A549 (cell line): Measurements from ENCODE around the gene RBBP5. TPM values are rescaled to one million over a fixed set of nuclear protein-coding genes. Genes with fewer than 3 reads are reported as not detected.
A peak's percentile ranks its signal among the peaks of the same experiment; 100 is the strongest.

Experiments used
- ATAC-seq, 2 experiments: fragments of 200-7000 bp in 1 of 2; fragments of >200 bp in 1 of 2; cut with Nextera tagmentation in 1 of 2; cut with Tn5 transposase in 1 of 2; 3 replicates each; pipeline versions ENCODE4 v1.8.0 to v1.9.1; 2018 to 2020; ENCODE audit warnings: mild to moderate bottlenecking in 1 of 2, moderate library complexity in 1 of 2
- CTCF ChIA-PET: fragments of 300-600 bp; sonication (Branson Sonifier 250); formaldehyde crosslinking; extraction: SDS; loops from one replicate; lab custom pipeline; 2021; ENCODE audit warnings: antibody characterized with exemption, inconsistent platforms; lab: Yijun Ruan, JAX
- POLR2A ChIA-PET: fragments of 350-600 bp; formaldehyde crosslinking; extraction: SDS; loops from one replicate; lab custom pipeline; 2021; ENCODE audit warnings: antibody characterized with exemption, inconsistent platforms; lab: Yijun Ruan, JAX
- DNase-seq, 2 experiments: peaks; one replicate each; pipeline versions ENCODE4 v3.0.0 to v3.0.0-alpha.2; 2011 to 2016; ENCODE audit warnings: low read depth in 1 of 2, low spot score in 1 of 2
- FAIRE-seq: peaks from 2 replicates; lab custom pipeline; 2011; peaks lifted over from hg19 to GRCh38; lab: Jason Lieb, UNC
- H3K27ac ChIP-seq, 2 experiments: fragments of >200 bp; sonication (Bioruptor Twin); formaldehyde crosslinking; 3 replicates each; pipeline ENCODE4 v1.5.1; 2016 to 2017
- H3K4me1 ChIP-seq: fragments of >200 bp; sonication (Bioruptor Twin); formaldehyde crosslinking; 3 replicates; pipeline ENCODE4 v1.6.1; 2016
- H3K4me2 ChIP-seq: fragments of >200 bp; sonication (Bioruptor Twin); formaldehyde crosslinking; 3 replicates; pipeline ENCODE4 v1.6.1; 2016
- H3K4me3 ChIP-seq: fragments of >200 bp; sonication (Bioruptor Twin); formaldehyde crosslinking; 3 replicates; pipeline ENCODE4 v1.5.1; 2016
- H3K9me3 ChIP-seq: fragments of >200 bp; sonication (Bioruptor Twin); formaldehyde crosslinking; 3 replicates; pipeline ENCODE4 v1.6.1; 2016
- CBX8 ChIP-seq: fragments of 200-600 bp; sonication (generic); IDR thresholded peaks from 2 replicates; pipeline ENCODE4 v1.6.1; 2016
- EHMT2 ChIP-seq: fragments of 200-600 bp; sonication (generic); IDR thresholded peaks from 2 replicates; pipeline ENCODE4 v1.6.1; 2016; ENCODE audit warnings: antibody characterized with exemption, low read depth, mild to moderate bottlenecking, moderate library complexity
- ESRRA ChIP-seq: fragments of 150-350 bp; IDR thresholded peaks from 2 replicates; pipeline ENCODE4 v1.6.1; 2014; ENCODE audit warnings: mild to moderate bottlenecking, low read length, borderline replicate concordance
- FOSB ChIP-seq: fragments of 250-450 bp; sonication (Bioruptor Pico); IDR thresholded peaks from 2 replicates; pipeline ENCODE4 v1.5.0; 2020; ENCODE audit warnings: mild to moderate bottlenecking, moderate library complexity
- GATA3 ChIP-seq: IDR thresholded peaks from 2 replicates; pipeline ENCODE4 v1.6.1; 2012; ENCODE audit warnings: borderline replicate concordance
- HOXB13 ChIP-seq: fragments of 250-450 bp; sonication (Bioruptor Pico); IDR thresholded peaks from 2 replicates; pipeline ENCODE4 v1.5.0; 2020; ENCODE audit warnings: low read depth, mild to moderate bottlenecking, moderate library complexity
- MAFK ChIP-seq: fragments of 450-650 bp; IDR thresholded peaks from 2 replicates; pipeline ENCODE4 v1.6.1; 2014; ENCODE audit not compliant: partially characterized antibody
- NPAS2 ChIP-seq: fragments of 250-450 bp; sonication (Bioruptor Pico); IDR thresholded peaks from 2 replicates; pipeline ENCODE4 v1.8.0; 2022; ENCODE audit warnings: mild to moderate bottlenecking, moderate library complexity, borderline replicate concordance
- POLR2AphosphoS2 ChIP-seq: conservative IDR thresholded peaks from 2 replicates; pipeline ENCODE4 v1.6.1; 2012; ENCODE audit warnings: low read length, improper control_type of control experiment, inconsistent platforms
- RAD21 ChIP-seq, 2 experiments: fragments of >200 bp in 1 of 2; sonication (Bioruptor Twin) in 1 of 2; formaldehyde crosslinking in 1 of 2; IDR thresholded peaks in 1 of 2; conservative IDR thresholded peaks in 1 of 2; 2 replicates in 1 of 2; 3 replicates in 1 of 2; pipeline ENCODE4 v1.6.1; 2012 to 2018; ENCODE audit warnings: inconsistent platforms in 1 of 2
- RCOR1 ChIP-seq: fragments of 150-350 bp; IDR thresholded peaks from 2 replicates; pipeline ENCODE4 v1.6.1; 2014; ENCODE audit warnings: antibody characterized with exemption, low read length, low read depth
- SMC3 ChIP-seq: fragments of >200 bp; sonication (Bioruptor Twin); formaldehyde crosslinking; IDR thresholded peaks from 3 replicates; pipeline ENCODE4 v1.6.1; 2018; ENCODE audit warnings: inconsistent platforms
- ZNF302 ChIP-seq: fragments of 250-450 bp; sonication (Bioruptor Pico); IDR thresholded peaks from 2 replicates; pipeline ENCODE4 v1.9.0; 2021; ENCODE audit warnings: inconsistent platforms, mild to moderate bottlenecking, moderate library complexity
- ZSCAN20 ChIP-seq: fragments of 250-450 bp; sonication (Bioruptor Pico); IDR thresholded peaks from 2 replicates; pipeline ENCODE4 v1.8.0; 2022; ENCODE audit warnings: mild to moderate bottlenecking, moderate library complexity
- WGBS: methylation state at CpG from one replicate; pipeline ENCODE4 v1.1.6; 2017; ENCODE audit errors: missing lambda C conversion rate; 5-methylcytosine and 5-hydroxymethylcytosine counted together
- polyA plus RNA-seq, 4 experiments: library from polyadenylated mRNA; depleted of rRNA in 3 of 4; stranded (reverse); fragments of >200 nt; fragmentation: RNase III in 1 of 4; extraction: RNeasy Plus Mini Kit Qiagen cat#74134 plus additional on column Dnase treatment in 1 of 4; gene quantifications; 2 replicates in 3 of 4; 3 replicates in 1 of 4; pipeline ENCODE4 v1.2.3, GENCODE V29; 2011 to 2017
- TF ChIP-seq, protein P1 (sequence below): IDR thresholded peaks from 2 replicates; pipeline ENCODE4 v1.6.1; 2012; ENCODE audit warnings: low read depth, borderline replicate concordance
- TF ChIP-seq, protein P2 (sequence below): fragments of 250-450 bp; sonication (Bioruptor Pico); IDR thresholded peaks from 2 replicates; pipeline ENCODE4 v1.5.0; 2021; ENCODE audit warnings: mild to moderate bottlenecking, moderate library complexity, borderline replicate concordance
- TF ChIP-seq, protein P3 (sequence below): fragments of >200 bp; sonication (Bioruptor Twin); formaldehyde crosslinking; IDR thresholded peaks from 3 replicates; pipeline ENCODE4 v1.5.1; 2016
- TF ChIP-seq, protein P4 (sequence below): fragments of >200 bp; sonication (Bioruptor Twin); formaldehyde crosslinking; IDR thresholded peaks from 3 replicates; pipeline ENCODE4 v1.6.1; 2016

The RBBP5 gene
- polyA plus RNA-seq, 2 of the 4 experiments (the other 2 are of a cell fraction) = 15.9 to 21.8 TPM

DNA sequence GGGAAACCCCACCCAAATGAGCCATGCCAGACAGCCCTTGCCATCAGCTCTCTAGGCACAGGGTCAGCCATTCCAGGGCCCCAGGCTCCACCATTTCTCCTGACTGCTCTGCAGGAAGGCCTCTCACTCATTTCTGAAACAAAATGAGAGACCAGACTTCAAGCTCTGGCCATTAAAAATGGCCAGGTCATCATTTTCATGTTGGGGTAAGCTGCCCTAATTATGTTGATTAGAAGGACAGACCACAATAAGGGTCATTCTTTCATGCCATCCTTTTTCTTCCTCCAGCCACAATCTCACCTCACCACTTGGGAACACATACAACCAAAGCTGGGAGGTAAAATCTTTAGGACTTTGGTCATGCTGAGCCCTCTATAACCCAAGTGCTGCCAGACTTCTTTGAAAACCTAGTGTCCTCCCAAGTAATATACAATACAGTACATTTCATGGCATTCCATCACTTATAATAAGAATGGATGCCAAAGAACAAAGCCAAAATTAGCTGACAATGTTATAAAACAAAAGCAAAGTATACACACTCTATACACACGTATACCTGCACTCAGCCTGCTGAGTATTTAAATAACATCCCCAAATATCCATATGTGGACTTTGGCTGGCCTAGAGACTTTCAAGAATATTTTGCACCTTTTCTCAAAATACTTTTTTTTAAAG is 22.4 kb upstream of the RBBP5 start:
- Histone ChIP-seq H3K9me3 (no peaks in the 10 kb centered on the region), H3K27ac (peak overlapping the region in 1 of 2 experiments; percentile 33; a peak in 2 of 6 replicates), H3K4me1 (peaks cover 25% of the 10 kb centered on the region)
- 79% methylated on average over 1 of the region's 1 CpG for WGBS
- POLR2A ChIA-PET = interaction anchor here (0.6 to 1.7 kb wide), 2 partner anchors 23 to 28 kb away, joined by 4 read pairs; partner anchors contain the start of gene RBBP5
- FAIRE-seq = no peak
- no peak for TF ChIP-seq RCOR1
- TF ChIP-seq ZSCAN20 (CRISPR knock-in tag) = no peak
- no peak for TF ChIP-seq HOXB13 (CRISPR knock-in tag)
- peak; percentile 75 for TF ChIP-seq MAFK
- TF ChIP-seq, protein P1, sequence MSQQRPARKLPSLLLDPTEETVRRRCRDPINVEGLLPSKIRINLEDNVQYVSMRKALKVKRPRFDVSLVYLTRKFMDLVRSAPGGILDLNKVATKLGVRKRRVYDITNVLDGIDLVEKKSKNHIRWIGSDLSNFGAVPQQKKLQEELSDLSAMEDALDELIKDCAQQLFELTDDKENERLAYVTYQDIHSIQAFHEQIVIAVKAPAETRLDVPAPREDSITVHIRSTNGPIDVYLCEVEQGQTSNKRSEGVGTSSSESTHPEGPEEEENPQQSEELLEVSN = no peak
- TF ChIP-seq, all 56 proteins: peak for 1
- no peak for DNase-seq
- H3K4me2 ChIP-seq = peak overlapping the region; percentile 36
- CTCF ChIA-PET = interaction anchor here (0.8 to 2.9 kb wide), 11 partner anchors 9 to 155 kb away, joined by 3 to 19 read pairs (median 4); partner anchors contain the start of gene RBBP5
- no peak overlapping the region for H3K4me3 ChIP-seq
- ATAC-seq = no peak

DNA sequence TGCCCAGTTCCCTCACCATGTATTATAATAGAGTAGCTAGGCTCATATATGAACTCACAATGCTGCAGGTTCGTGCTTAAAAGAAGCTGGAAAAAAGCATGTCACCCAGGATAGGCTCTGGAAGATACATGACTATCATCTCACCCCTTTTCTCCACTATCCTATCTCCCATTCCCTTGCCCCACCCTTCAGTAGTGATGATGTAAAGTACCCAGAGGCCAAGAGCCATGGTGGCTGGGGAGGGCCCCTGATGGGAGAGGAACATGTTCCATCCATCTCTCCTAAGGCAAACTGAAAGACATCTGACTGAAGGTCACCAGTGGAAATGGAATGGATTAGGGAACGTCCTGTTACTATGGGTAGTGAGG is 20.3 kb upstream of the RBBP5 start:
- H3K4me2 ChIP-seq = peak overlapping the region; percentile 40; the same call in 2 of the 3 replicates
- POLR2A ChIA-PET = interaction anchor here (0.9 kb wide), 1 partner anchor 30 kb away, joined by 3 read pairs; no protein-coding TSS in a partner anchor
- no peaks in the 10 kb centered on the region for H3K9me3 ChIP-seq
- CTCF ChIA-PET = interaction anchor here (0.9 to 5.5 kb wide), 33 partner anchors 9 to 185 kb away, joined by 3 to 56 read pairs (median 6); partner anchors contain the start of genes NUAK2 and RBBP5
- peaks cover 19% of the 10 kb centered on the region for H3K4me1 ChIP-seq
- TF ChIP-seq, protein P2, sequence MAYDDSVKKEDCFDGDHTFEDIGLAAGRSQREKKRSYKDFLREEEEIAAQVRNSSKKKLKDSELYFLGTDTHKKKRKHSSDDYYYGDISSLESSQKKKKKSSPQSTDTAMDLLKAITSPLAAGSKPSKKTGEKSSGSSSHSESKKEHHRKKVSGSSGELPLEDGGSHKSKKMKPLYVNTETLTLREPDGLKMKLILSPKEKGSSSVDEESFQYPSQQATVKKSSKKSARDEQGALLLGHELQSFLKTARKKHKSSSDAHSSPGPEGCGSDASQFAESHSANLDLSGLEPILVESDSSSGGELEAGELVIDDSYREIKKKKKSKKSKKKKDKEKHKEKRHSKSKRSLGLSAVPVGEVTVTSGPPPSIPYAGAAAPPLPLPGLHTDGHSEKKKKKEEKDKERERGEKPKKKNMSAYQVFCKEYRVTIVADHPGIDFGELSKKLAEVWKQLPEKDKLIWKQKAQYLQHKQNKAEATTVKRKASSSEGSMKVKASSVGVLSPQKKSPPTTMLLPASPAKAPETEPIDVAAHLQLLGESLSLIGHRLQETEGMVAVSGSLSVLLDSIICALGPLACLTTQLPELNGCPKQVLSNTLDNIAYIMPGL (CRISPR knock-in tag) = no peak
- TF ChIP-seq ZSCAN20 (CRISPR knock-in tag) (no peak), HOXB13 (CRISPR knock-in tag) (no peak), NPAS2 (no peak)
- TF ChIP-seq, protein P1 = no peak
- H3K27ac ChIP-seq = peak overlapping the region in 1 of 2 experiments; percentile 63; a peak in 1 of 6 replicates
- ATAC-seq (peak in 1 of 2 experiments; percentile 42; a peak in 3 of 6 replicates), FAIRE-seq (no peak), DNase-seq (no peak)
- 33% methylated on average over 2 of the region's 2 CpGs for WGBS
- no peak overlapping the region for H3K4me3 ChIP-seq

DNA sequence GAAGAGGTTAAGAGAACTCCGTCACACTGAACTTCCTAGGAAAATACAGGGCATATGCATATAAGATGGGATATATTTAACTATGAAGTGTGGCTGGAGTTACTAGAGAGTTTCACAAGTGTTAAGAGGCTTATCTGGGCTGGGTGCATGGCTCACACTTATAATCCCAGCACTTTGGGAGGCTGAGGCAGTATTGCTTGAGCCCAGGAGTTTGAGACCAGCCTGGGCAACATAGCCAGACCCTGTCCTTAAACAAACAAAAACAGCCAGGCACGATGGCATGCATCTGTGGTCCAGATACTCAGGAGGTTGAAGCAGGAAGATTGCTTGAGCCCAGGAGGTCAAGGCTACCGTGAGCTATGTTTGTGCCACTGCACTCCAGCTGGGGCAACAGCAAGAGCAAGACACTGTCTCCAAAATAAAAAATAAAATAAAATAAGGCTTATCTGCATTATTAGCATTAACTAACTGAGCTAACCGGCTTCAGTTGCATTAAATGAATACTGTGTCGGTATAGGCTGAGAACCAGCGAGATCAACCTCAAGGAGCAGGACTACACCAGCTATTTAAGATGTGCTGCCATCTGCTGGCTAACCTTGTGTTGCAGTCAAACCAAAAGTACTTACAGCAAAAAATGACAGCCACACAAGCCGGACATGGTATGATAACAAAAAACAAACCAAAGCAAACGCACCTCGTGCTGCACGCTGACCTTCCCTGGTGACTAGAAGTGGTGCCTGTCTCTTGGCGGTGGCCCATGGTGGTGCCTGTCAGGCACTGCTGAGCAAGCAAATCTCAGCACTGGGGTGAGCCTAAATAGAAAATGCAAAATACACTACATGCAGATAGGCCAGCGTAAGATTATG is 19.7 kb upstream of the RBBP5 start:
- 25% methylated on average over 12 of the region's 12 CpGs for WGBS
- Histone ChIP-seq H3K4me1 (peaks cover 16% of the 10 kb centered on the region), H3K4me2 (peak overlapping the region; percentile 40; the same call in 2 of the 3 replicates), H3K9me3 (no peaks in the 10 kb centered on the region)
- ChIA-PET CTCF (interaction anchor here (0.7 to 5.5 kb wide), 45 partner anchors 10 to 383 kb away, joined by 3 to 56 read pairs (median 5); partner anchors contain the start of genes NUAK2 and RBBP5), POLR2A (interaction anchor here (0.5 to 1.0 kb wide), 3 partner anchors 13 to 31 kb away, joined by 3 to 4 read pairs (median 4); partner anchors contain the start of gene RBBP5)
- peak; percentile 88 to 94 for ATAC-seq
- DNase-seq = peak; percentile 76 to 83
- TF ChIP-seq ZNF302 (no peak), FOSB (CRISPR knock-in tag) (no peak), RAD21 (conservative IDR thresholded peaks at IDR 0.05 in 1 of 2, IDR thresholded peaks at IDR 0.05 in 1 of 2) (peak; percentile 52 to 59; a peak in 4 of 5 replicates), POLR2AphosphoS2 (no peak), MAFK (peak; percentile 72), EHMT2 (no peak), SMC3 (peak; percentile 65), CBX8 (no peak), ESRRA (no peak), GATA3 (no peak)
- TF ChIP-seq, protein P3, sequence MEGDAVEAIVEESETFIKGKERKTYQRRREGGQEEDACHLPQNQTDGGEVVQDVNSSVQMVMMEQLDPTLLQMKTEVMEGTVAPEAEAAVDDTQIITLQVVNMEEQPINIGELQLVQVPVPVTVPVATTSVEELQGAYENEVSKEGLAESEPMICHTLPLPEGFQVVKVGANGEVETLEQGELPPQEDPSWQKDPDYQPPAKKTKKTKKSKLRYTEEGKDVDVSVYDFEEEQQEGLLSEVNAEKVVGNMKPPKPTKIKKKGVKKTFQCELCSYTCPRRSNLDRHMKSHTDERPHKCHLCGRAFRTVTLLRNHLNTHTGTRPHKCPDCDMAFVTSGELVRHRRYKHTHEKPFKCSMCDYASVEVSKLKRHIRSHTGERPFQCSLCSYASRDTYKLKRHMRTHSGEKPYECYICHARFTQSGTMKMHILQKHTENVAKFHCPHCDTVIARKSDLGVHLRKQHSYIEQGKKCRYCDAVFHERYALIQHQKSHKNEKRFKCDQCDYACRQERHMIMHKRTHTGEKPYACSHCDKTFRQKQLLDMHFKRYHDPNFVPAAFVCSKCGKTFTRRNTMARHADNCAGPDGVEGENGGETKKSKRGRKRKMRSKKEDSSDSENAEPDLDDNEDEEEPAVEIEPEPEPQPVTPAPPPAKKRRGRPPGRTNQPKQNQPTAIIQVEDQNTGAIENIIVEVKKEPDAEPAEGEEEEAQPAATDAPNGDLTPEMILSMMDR = peak; percentile 82
- TF ChIP-seq, protein P4, sequence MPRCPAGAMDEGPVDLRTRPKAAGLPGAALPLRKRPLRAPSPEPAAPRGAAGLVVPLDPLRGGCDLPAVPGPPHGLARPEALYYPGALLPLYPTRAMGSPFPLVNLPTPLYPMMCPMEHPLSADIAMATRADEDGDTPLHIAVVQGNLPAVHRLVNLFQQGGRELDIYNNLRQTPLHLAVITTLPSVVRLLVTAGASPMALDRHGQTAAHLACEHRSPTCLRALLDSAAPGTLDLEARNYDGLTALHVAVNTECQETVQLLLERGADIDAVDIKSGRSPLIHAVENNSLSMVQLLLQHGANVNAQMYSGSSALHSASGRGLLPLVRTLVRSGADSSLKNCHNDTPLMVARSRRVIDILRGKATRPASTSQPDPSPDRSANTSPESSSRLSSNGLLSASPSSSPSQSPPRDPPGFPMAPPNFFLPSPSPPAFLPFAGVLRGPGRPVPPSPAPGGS = no peak
- TF ChIP-seq, all 56 proteins: peak for 4
- H3K4me3 ChIP-seq = no peak overlapping the region
- peak overlapping the region in 1 of 2 experiments; percentile 63; a peak in 2 of 6 replicates for H3K27ac ChIP-seq
- peak; percentile 76 for FAIRE-seq
